GM19099 (cell line): ENCODE data around the gene LAGE3.

Source experiments
- POLR2A ChIP-seq: IDR thresholded peaks from 3 replicates; pipeline ENCODE4 v1.6.1; 2011; ENCODE audit warnings: low read depth; ENCODE audit not compliant: insufficient read length; ENCODE audit errors: extremely low read depth

LAGE3 gene

DNA sequence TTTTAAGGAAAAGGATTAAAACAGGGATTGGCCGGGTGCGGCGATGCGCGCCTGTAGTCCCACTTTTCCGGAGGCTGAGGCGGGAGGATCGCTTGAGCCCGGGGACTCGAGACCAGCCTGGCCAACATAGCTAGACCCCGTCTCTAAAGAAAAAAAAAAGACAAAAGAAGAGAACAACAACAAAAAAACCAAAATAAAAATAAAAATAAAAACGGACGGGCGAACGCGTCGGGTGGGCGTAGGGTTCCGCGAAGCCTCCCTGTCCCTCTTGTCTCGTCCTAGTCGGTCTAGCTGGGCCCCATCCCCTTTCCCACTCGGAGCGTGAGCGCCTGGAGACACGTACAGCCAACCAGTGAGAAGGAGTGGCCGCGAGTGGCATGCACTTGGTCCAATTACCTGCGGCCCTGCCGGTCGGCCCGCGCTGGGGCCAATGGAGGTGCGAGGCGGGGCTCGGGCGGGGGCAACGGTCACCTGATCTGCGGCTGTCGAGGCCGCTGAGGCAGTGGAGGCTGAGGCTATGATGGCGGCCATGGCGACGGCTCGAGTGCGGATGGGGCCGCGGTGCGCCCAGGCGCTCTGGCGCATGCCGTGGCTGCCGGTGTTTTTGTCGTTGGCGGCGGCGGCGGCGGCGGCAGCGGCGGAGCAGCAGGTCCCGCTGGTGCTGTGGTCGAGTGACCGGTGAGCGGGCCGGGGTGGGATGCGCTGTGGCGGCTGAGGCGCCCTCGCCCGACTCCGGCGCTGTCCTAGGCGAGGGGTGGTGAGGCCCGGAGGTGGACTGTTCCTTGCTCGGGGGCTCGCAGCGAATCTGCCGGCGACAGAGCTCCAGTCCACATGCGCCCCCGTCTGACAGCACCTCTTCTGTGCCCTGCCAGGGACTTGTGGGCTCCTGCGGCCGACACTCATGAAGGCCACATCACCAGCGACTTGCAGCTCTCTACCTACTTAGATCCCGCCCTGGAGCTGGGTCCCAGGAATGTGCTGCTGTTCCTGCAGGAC lies 50.6 kb downstream of the LAGE3 start, which contains the start of gene ATP6AP1:
Gene ATP6AP1 (plus strand): TSS at position 502 of the 996 bp plus-strand sequence. CDS start 16 bp downstream, at position 518.
- peak; percentile 62 for TF ChIP-seq POLR2A
